HUES48 (cell line): ENCODE results near the gene RDM1.
"Not testable (repeated sequence)": the region's sequence is repeated elsewhere in the genome, so short reads cannot be mapped to it uniquely, and the experiment has no call there.

Source experiments
- H3K27ac ChIP-seq: one replicate; pipeline ENCODE4 v1.7.0; 2013; ENCODE audit warnings: low read depth, low read length, inconsistent platforms
- H3K27me3 ChIP-seq: 2 replicates; pipeline ENCODE4 v1.6.1; 2013; ENCODE audit warnings: mild to moderate bottlenecking, low read length; ENCODE audit not compliant: control insufficient read depth, insufficient read depth
- H3K36me3 ChIP-seq: 2 replicates; pipeline ENCODE4 v1.6.1; 2013; ENCODE audit warnings: low read length; ENCODE audit not compliant: control insufficient read depth, insufficient read depth
- H3K4me1 ChIP-seq: 2 replicates; pipeline ENCODE4 v1.6.1; 2013; ENCODE audit warnings: mild to moderate bottlenecking, low read length; ENCODE audit not compliant: control insufficient read depth, insufficient read depth
- H3K4me3 ChIP-seq: 2 replicates; pipeline ENCODE4 v1.5.1; 2013; ENCODE audit warnings: mild to moderate bottlenecking, low read depth, low read length
- H3K9ac ChIP-seq: 2 replicates; pipeline ENCODE4 v1.6.1; 2013; ENCODE audit warnings: mild to moderate bottlenecking, low read depth, low read length, moderate library complexity
- H3K9me3 ChIP-seq: 2 replicates; pipeline ENCODE4 v1.6.1; 2013; ENCODE audit warnings: low read length; ENCODE audit not compliant: control insufficient read depth, insufficient read depth

Gene RDM1

GRCh38 chr17:35898283-35899070, 32.1 kb downstream of the RDM1 start:
- Histone ChIP-seq H3K9me3 (no peaks in the 10 kb centered on the region), H3K36me3 (no peaks in the 10 kb centered on the region), H3K27ac (no peak overlapping the region), H3K9ac (no peak overlapping the region), H3K27me3 (no peaks in the 10 kb centered on the region), H3K4me3 (no peak overlapping the region), H3K4me1 (no peaks in the 10 kb centered on the region)

DNA sequence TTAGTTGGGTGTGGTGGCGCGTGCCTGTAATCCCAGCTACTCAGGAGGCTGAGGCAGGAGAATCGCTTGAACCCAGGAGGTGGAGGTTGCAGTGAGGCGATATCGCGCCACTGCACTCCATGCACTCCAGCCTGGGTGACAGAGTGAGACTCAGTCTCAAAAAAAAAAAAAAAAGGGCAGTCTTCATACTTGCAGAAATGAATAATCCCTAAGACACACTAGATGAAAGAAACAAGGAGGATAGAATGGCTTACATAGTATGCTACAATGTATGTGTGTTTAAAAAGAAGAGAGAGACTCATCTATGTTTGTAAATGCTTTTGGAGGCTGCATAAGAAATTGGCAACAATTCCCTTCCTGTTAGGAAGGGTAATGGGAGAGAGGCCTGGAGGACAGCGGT, 32.8 kb downstream of the RDM1 start:
- not testable (repeated sequence) for H3K9ac ChIP-seq, H3K27ac ChIP-seq, H3K4me1 ChIP-seq, H3K36me3 ChIP-seq, H3K9me3 ChIP-seq, H3K27me3 ChIP-seq, H3K4me3 ChIP-seq

GRCh38 chr17:35895636-35896587, 34.7 kb downstream of the RDM1 start:
- Histone ChIP-seq H3K9ac (no peak overlapping the region), H3K9me3 (no peaks in the 10 kb centered on the region), H3K4me3 (no peak overlapping the region), H3K27me3 (no peaks in the 10 kb centered on the region), H3K36me3 (no peaks in the 10 kb centered on the region), H3K4me1 (no peaks in the 10 kb centered on the region), H3K27ac (no peak overlapping the region)

DNA sequence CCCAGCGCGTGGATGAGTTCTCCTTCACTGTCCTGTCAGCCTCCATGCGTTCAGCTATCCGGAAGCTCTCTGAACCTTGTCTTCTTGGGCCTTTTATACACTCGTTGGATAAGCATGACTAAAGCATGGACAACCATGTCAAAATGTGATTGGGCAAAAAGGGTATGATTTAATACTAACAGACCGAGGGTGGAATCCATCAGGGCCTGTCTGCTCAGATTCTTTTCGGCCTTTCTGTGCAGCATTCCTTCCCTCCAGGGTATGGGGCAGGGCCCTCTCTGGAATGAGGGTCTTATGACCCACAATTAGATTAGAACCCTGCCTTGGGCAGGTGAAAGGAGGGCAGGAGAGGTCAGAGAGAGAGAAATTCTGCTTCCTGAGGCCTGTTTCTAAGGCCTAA, 36.4 kb downstream of the RDM1 start:
- H3K4me1 ChIP-seq = peaks cover 6% of the 10 kb centered on the region; the same call in 1 of the 2 replicates
- H3K27me3 ChIP-seq = no peaks in the 10 kb centered on the region
- no peak overlapping the region for H3K9ac ChIP-seq
- no peaks in the 10 kb centered on the region for H3K9me3 ChIP-seq
- H3K36me3 ChIP-seq = no peaks in the 10 kb centered on the region
- no peak overlapping the region for H3K27ac ChIP-seq
- H3K4me3 ChIP-seq = no peak overlapping the region

DNA sequence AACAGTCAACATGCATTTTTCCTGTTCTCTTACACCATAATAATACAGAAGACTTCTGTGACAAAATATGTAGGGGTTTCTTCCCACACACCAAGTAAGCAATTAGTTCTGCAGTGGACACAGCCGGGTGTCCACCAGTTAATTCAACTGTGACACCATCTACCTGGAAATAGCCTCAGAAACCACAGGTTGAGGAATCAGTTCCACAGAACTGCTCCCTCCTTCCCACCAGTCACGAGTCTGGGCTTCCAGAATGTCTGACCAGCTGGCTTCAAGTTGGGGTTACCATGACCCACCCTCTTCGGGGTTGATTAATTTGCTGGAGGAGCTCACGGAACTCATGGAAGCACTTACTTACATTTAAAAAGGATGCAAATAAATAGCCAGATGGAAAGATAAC, 36.8 kb downstream of the RDM1 start:
- Histone ChIP-seq H3K4me1 (peaks cover 6% of the 10 kb centered on the region; the same call in 1 of the 2 replicates), H3K27me3 (no peaks in the 10 kb centered on the region), H3K36me3 (no peaks in the 10 kb centered on the region), H3K9ac (no peak overlapping the region), H3K9me3 (no peaks in the 10 kb centered on the region), H3K4me3 (no peak overlapping the region), H3K27ac (no peak overlapping the region)

DNA sequence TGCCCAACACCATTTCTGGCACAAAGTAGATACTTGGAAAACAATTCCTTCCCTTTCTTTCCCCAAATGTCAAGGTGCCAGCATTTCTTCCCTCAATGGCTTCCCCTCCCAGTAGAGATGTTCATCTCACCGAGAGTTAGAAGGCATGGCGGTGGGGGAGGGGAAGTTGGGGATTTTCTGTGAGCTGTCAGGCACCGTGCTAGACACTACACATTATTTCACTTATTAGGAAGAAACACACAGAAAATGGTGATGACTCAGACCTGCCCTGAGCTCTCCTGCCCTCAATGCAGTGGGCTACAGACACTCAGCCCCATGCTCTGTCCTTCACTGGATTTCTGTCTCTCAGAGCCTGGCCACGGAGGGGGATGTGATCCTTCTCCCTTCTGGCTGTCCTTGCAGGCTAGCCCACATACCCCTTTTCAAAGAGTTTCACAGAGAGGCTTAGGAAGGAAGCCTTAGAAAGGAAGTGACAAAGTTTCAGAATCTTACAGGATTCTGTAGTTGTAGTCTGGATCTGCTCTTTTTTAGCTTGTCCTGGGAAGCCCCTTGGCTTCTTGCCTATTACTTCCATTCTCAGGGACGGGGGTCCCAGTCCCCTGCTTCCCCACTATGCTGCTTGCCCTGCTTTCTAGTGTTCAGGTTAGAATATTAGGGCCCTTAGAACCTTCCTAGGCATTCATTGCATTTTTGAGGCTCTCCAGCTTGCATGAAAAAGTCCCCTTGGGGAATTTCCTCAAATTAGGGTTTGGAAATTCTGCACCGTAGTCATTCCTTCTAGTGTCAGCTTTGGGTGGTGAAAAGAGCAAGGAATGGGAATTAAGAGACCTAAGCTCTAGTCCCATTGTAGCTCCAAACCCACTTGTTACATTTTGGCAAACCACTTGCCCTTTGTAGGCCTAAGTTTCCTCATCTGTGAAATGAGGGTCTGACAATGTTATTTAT, 38.2 kb downstream of the RDM1 start:
- Histone ChIP-seq H3K27me3 (no peaks in the 10 kb centered on the region), H3K36me3 (no peaks in the 10 kb centered on the region), H3K9ac (no peak overlapping the region), H3K4me1 (peaks cover 6% of the 10 kb centered on the region; the same call in 1 of the 2 replicates), H3K4me3 (no peak overlapping the region), H3K9me3 (no peaks in the 10 kb centered on the region), H3K27ac (no peak overlapping the region)

DNA sequence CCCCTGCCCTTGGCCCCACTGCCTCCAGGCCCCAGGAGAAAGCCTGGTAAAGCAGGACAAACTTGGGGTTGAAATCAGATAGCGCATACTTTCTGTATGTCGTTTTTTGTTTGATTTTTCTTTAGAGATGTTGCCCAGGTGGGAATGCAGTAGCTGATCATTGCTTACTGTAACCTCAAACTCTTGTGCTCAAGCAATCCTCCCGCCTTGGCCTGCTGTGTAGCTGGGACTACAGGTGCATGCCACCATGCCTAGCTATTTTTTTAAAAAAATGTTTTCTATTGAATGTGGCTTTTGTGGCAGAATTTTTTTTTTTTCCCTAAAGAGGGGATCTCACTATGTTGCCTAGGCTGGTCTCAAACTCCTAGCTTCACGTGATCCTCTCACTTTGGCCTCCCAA, 39.3 kb downstream of the RDM1 start:
- peaks cover 6% of the 10 kb centered on the region; the same call in 1 of the 2 replicates for H3K4me1 ChIP-seq
- H3K27me3 ChIP-seq = no peaks in the 10 kb centered on the region
- H3K4me3 ChIP-seq = no peak overlapping the region
- H3K9me3 ChIP-seq = no peaks in the 10 kb centered on the region
- H3K27ac ChIP-seq = no peak overlapping the region
- H3K9ac ChIP-seq = no peak overlapping the region
- no peaks in the 10 kb centered on the region for H3K36me3 ChIP-seq

GRCh38 chr17:35890774-35891155, 39.8 kb downstream of the RDM1 start:
- H3K9ac ChIP-seq = no peak overlapping the region
- peaks cover 6% of the 10 kb centered on the region; the same call in 1 of the 2 replicates for H3K4me1 ChIP-seq
- H3K27ac ChIP-seq = no peak overlapping the region
- H3K36me3 ChIP-seq = no peaks in the 10 kb centered on the region
- no peak overlapping the region for H3K4me3 ChIP-seq
- H3K9me3 ChIP-seq = no peaks in the 10 kb centered on the region
- H3K27me3 ChIP-seq = no peaks in the 10 kb centered on the region

DNA sequence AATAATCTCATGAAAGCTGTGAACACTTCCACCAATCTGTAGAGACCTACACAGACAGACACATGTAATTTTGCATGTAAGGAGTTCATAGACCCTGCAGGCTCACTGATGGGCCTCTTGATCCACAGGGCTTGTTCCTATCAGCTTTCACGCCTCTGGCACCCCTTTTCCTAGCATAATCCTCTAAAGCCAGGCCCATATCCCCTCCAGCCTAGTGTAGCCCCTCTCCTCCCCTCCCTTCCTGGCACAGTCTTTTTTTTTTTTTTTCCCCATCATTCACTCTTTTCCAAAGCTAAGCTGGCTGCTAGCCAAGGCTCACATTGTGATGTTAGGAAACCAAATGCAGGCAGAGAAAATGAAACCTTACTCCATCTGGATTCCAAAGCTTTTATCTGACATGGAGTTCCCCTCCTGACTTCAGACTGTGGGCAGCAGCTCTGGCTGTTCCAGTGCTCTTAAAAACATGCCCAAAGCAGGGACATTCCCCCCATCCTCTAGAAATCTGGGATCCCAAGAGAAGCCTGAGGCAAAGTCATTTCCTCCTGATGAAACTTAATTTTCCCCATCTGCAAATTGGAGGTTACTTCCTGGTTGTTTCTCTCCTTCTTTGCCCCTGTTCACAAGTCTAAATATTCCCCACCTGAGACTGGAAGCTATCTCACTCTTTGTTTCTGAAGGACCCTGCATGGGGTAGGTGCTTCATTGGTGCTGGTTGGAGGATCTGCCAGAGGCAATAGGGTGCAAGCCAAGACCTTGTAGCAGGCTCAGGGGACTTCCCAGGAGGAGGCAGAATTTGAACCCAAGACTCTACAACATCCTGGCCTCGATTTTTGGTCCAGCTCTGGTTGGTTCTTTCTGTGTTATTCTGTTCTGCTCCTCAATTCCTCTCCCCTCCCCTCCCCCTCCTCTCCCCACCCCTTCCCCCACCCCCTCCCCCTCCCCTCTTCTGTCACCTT, 40.5 kb downstream of the RDM1 start:
- no peaks in the 10 kb centered on the region for H3K27me3 ChIP-seq
- H3K4me1 ChIP-seq = peaks cover 6% of the 10 kb centered on the region; the same call in 1 of the 2 replicates
- H3K4me3 ChIP-seq = no peak overlapping the region
- H3K36me3 ChIP-seq = no peaks in the 10 kb centered on the region
- no peak overlapping the region for H3K27ac ChIP-seq
- no peaks in the 10 kb centered on the region for H3K9me3 ChIP-seq
- H3K9ac ChIP-seq = no peak overlapping the region

DNA sequence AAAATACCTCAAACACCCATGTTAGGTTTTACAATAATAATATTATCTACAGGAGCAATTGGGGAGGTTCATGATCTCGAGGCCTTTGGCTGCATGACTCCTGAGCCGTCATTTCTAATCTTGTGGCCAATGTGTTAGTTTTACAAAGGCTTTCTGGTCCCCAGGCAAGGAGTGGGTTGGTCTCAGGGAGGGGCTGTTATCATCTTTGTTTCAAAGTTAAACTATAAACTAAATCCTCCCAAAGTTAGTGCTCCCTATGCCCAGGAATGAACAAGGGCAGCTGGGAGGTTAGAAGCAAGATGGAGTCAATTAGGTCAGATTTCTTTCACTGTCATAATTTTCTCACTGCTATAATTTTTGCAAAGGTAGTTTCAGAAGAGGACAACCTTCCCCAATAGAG, 41.3 kb downstream of the RDM1 start:
- H3K36me3 ChIP-seq = no peaks in the 10 kb centered on the region
- H3K4me1 ChIP-seq = peaks cover 6% of the 10 kb centered on the region; the same call in 1 of the 2 replicates
- H3K9me3 ChIP-seq = no peaks in the 10 kb centered on the region
- H3K27me3 ChIP-seq = no peaks in the 10 kb centered on the region
- H3K9ac ChIP-seq = no peak overlapping the region
- H3K27ac ChIP-seq = no peak overlapping the region
- H3K4me3 ChIP-seq = no peak overlapping the region
